Mesothelial cell of epicardium (in vitro differentiated cells): ENCODE measurements around the gene CKB. TPM values are rescaled to one million over a fixed set of nuclear protein-coding genes. Genes with fewer than 3 reads are reported as not detected.

Experiments used
- DNase-seq, 2 experiments: peaks; one replicate each; pipeline ENCODE4 v3.0.0; 2021; ENCODE audit warnings: low spot score in 2 of 2; ENCODE audit not compliant: unreplicated experiment in 2 of 2
- H3K27ac Mint-ChIP-seq: 2 replicates; pipeline ENCODE4 v1.8.0; 2021; ENCODE audit warnings: mixed read lengths
- H3K27me3 Mint-ChIP-seq: 2 replicates; pipeline ENCODE4 v1.8.0; 2021; ENCODE audit warnings: low read depth, mixed read lengths
- H3K36me3 Mint-ChIP-seq: 2 replicates; pipeline ENCODE4 v1.8.0; 2021; ENCODE audit warnings: mixed read lengths
- H3K4me1 Mint-ChIP-seq: 2 replicates; pipeline ENCODE4 v1.8.0; 2021; ENCODE audit warnings: mixed read lengths
- H3K4me3 Mint-ChIP-seq: 2 replicates; pipeline ENCODE4 v1.8.0; 2021; ENCODE audit warnings: mild to moderate bottlenecking, moderate library complexity, mixed read lengths
- H3K9me3 Mint-ChIP-seq: 2 replicates; pipeline ENCODE4 v1.8.0; 2021; ENCODE audit warnings: mixed read lengths
- total RNA-seq: library from RNA; stranded (reverse); gene quantifications from 3 replicates; pipeline ENCODE4 v1.2.1, GENCODE V29; 2021
- TF ChIP-seq, protein P1 (sequence below): fragments of 200-600 bp; sonication (generic); IDR thresholded peaks from one replicate; pipeline ENCODE4 v1.5.0; 2021; ENCODE audit warnings: antibody characterized with exemption; ENCODE audit not compliant: unreplicated experiment

CKB gene
- total RNA-seq: 50.6 to 56.7 TPM (median 53.3 TPM) in 3 replicates

DNA sequence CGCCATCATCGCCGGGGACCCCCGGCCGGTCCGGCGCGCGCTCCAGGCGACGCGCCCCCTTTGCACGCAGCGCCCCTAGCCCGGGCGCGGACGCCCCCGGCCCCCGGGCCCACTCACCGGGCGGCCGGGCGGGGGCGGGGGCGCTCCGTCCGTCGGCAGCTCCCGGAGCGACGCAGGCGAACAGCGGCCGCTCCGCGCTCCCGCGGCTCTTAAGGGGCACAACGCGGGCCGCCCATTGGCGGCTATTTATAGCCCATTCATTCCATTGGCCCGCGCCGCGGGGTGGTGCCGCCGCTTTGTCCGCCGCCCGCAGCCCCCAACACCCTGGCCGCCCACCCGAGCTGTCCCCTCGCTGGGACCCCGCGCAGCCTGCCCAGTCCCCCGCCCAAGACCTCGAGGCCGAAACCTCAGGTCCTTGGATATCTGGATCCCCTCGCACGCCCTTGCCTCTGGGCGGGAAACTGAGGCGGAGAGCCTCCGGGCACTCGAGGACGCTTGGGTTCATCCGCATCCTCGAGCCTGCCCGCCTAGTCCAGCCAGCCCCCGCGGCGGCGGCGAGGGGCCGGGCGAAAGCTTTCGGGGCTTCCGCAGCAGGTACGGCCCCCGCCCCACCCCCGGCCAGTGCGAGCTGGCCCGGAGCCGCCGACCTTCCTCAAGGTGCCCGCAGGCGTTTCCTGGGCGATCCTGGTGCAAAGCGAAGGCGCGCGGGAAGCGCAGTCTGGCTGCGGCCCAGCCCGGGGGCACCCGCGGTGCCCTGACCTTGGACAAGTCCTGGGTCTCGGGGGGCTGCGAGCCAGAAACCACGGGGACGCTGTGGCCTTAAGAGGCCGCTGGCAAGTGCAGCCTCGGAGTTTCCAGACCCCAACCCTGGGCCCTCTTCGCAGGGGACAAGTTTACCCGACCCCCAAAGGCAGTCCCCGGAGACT lies at the start of gene CKB:
Gene CKB, minus strand, starts transcription at position 182 of the 926 bp plus-strand sequence. CDS start 337 bp downstream, outside the sequence.
- Mint-ChIP-seq H3K27me3 (peaks cover 44% of the 10 kb centered on the region), H3K4me3 (peak within 1 kb of the TSS; percentile 54), H3K4me1 (peaks cover 37% of the 10 kb centered on the region), H3K36me3 (no peaks in the 10 kb centered on the region), H3K9me3 (no peaks in the 10 kb centered on the region), H3K27ac (no peak within 1 kb of the TSS)
- peak in 1 of 2 experiments; percentile 50 for DNase-seq
- TF ChIP-seq, protein P1, sequence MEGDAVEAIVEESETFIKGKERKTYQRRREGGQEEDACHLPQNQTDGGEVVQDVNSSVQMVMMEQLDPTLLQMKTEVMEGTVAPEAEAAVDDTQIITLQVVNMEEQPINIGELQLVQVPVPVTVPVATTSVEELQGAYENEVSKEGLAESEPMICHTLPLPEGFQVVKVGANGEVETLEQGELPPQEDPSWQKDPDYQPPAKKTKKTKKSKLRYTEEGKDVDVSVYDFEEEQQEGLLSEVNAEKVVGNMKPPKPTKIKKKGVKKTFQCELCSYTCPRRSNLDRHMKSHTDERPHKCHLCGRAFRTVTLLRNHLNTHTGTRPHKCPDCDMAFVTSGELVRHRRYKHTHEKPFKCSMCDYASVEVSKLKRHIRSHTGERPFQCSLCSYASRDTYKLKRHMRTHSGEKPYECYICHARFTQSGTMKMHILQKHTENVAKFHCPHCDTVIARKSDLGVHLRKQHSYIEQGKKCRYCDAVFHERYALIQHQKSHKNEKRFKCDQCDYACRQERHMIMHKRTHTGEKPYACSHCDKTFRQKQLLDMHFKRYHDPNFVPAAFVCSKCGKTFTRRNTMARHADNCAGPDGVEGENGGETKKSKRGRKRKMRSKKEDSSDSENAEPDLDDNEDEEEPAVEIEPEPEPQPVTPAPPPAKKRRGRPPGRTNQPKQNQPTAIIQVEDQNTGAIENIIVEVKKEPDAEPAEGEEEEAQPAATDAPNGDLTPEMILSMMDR: no peak

DNA sequence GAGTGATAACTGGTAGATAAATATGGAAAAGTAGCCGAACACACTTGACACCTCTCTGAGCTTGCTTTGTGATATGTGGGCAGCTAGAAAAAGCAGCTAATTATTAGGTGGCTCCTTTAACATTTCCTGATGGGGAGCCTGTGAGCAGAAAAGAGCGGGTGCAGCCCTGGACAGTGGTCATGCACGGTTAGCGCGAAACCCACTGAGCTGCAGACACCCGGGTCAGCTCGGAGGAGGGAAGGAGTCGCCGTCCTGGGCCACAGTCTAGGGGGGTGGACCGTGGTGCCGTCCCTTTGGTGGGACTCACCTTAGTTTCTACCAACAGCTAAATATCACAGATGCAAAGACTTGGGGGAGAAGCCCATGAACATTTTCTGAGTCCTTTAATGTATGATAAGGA lies 46.8 kb upstream of the CKB start:
- TF ChIP-seq, protein P1: no peak

DNA sequence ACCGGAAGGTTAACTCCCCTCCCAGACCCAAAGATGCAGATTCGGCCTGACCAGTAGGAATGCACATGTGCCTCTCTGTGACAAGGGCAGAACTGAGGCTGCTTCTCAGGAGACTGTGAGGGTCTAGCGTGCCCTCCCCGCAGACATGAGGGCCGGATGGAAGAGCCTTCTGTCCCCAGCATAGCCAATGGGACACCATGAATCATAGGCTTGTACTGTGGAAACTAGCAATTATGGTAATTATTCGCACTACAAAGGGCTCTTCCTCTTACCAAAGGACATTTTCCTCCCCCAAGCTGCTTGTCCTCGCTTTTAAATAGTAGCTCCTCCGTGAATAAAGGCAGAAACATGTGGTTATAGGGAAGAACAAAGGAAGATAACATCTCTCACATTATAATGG lies 46.3 kb upstream of the CKB start:
- peak overlapping the region; percentile 5 for H3K27ac Mint-ChIP-seq
- no peaks in the 10 kb centered on the region for H3K36me3 Mint-ChIP-seq
- no peak for DNase-seq
- H3K27me3 Mint-ChIP-seq: no peaks in the 10 kb centered on the region
- no peak overlapping the region for H3K4me3 Mint-ChIP-seq
- no peaks in the 10 kb centered on the region for H3K9me3 Mint-ChIP-seq
- TF ChIP-seq, protein P1: no peak
- peaks cover 10% of the 10 kb centered on the region for H3K4me1 Mint-ChIP-seq

More for the DNA sequence above, 46.8 kb upstream of the CKB start:
- no peak overlapping the region for H3K4me3 Mint-ChIP-seq
- no peak for DNase-seq
- H3K9me3 Mint-ChIP-seq: no peaks in the 10 kb centered on the region
- peaks cover 2% of the 10 kb centered on the region for H3K36me3 Mint-ChIP-seq
- peaks cover 7% of the 10 kb centered on the region for H3K4me1 Mint-ChIP-seq
- H3K27ac Mint-ChIP-seq: peak overlapping the region; percentile 5
- H3K27me3 Mint-ChIP-seq: no peaks in the 10 kb centered on the region

DNA sequence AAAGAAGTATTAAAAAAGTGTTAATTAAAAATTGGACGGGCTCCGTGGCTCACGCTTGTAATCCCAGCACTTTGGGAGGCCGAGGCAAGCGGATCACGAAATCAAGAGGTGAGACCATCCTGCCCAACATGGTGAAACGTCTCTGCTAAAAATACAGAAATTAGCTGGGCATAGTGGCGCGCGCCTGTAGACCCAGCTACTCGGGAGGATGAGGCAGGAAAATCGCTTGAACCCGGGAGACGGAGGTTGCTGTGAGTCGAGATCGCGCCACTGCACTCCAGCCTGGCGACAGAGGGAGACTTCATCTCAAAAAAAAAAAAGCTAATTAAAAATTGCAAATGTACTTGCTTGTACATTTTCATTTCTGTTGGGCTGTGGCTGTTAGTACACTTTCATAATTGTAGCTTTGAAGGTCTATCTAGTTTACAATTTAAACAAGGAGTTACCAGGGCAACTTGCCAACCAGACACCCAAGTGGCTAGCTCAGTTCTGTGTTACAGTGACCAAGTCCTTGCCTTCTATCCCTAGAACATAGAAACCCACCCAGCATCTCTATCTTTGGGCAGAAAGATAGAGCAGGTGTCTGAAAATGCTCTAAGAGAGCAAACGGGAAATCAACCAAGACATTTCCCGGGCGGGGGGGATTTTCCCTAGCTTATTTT lies 41.3 kb upstream of the CKB start:
- Mint-ChIP-seq H3K27me3 (no peaks in the 10 kb centered on the region), H3K4me1 (peaks cover 28% of the 10 kb centered on the region), H3K36me3 (peaks cover 15% of the 10 kb centered on the region), H3K27ac (peak overlapping the region; percentile 72), H3K9me3 (no peaks in the 10 kb centered on the region), H3K4me3 (peak overlapping the region; percentile 91)
- no peak for DNase-seq
- TF ChIP-seq, protein P1: no peak

DNA sequence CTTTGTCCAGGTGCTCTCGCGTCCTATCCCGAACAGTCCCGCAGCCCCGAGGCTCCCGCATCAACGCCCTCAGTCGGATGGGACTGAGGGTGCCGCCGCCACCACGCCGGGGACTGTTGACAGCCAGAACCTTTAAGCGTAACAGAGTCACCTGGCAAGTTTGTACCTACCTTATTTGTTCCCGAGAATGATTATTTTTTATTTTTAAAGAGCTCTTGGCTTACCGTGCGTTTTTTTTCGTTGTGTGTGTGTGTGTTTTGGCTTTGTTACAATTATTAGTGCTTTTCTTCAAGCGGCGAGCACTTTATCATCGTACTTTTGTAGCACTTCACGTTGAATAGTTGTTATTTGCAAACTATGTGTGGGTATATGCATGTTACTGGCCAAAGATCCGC lies 40.6 kb upstream of the CKB start:
- no peak for DNase-seq
- peaks cover 15% of the 10 kb centered on the region for H3K36me3 Mint-ChIP-seq
- H3K4me1 Mint-ChIP-seq: peaks cover 27% of the 10 kb centered on the region
- no peaks in the 10 kb centered on the region for H3K9me3 Mint-ChIP-seq
- H3K4me3 Mint-ChIP-seq: peak overlapping the region; percentile 91
- TF ChIP-seq, protein P1: no peak
- H3K27ac Mint-ChIP-seq: peak overlapping the region; percentile 93
- no peaks in the 10 kb centered on the region for H3K27me3 Mint-ChIP-seq
